ENCODE measurements around the gene MRPL58. TPM values are rescaled to one million over a fixed set of nuclear protein-coding genes. Genes with fewer than 3 reads are reported as not detected.
"Not testable (repeated sequence)": the region's sequence is repeated elsewhere in the genome, so short reads cannot be mapped to it uniquely, and the experiment has no call there.

Gene MRPL58
- total and polyA plus RNA-seq, 4 donors: 13.0 to 35.5 (median 25.8) TPM

DNA sequence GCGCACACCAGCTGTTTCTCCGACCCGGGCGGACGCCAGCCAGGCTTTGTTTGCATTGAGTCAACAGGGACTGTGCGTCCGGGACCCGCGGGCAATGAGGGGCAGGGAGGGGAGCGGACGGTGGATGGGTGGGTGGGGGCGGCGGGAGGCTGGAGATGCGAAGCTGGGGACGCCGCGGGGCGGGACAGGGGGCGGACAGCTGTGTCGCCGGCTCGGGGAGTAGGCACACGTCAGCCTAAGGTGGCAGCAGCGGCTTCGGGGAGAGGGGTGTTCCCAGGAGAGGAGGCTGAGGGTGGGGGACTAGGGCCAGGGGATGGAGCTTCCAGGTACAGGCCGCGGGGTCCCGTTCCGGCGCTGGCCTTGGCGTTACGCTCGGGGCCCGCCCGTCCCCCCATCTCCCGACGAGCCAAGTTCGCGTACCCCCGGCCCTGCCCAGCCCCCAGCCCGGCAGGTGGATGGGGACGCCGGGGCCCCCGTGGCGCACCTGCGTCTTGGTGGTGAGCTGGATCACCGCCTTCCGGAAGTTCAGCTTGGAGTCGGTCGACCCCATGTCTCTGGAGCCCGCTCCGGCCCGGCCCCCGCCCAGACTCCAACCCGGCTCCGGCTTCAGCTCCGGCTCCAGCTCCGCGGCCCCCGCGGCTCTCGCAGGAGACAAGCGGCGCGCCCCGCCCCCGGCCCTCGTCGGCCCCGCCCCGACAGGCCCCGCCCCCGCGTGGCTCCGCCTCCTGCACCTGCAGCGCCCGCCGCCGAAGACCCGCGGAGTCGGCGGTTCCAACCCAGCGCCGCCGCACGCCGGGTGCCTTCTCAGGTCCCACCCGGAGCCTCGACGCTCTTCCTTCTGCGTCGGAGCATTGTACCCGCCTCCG lies 40.1 kb upstream of the MRPL58 start, which contains the start of gene HID1:
HID1 (minus strand) TSS at position 653 of the 866 bp plus-strand sequence; CDS start at position 550, 103 bp downstream.
- Histone ChIP-seq H3K9me3 (ENCODE audit: control insufficient read depth, insufficient read depth, low read length) (no peaks in the 10 kb centered on the region), H3K27ac (ENCODE audit: low read depth, low read length) (no peak within 1 kb of the TSS), H3K27me3 (ENCODE audit: control insufficient read depth, insufficient read depth, low read length) (peaks cover 20% of the 10 kb centered on the region), H3K36me3 (ENCODE audit: control insufficient read depth, insufficient read depth, low read length) (no peaks in the 10 kb centered on the region), H3K4me3 (ENCODE audit: low read depth, low read length) (peak within 1 kb of the TSS; percentile 42), H3K4me1 (ENCODE audit: control insufficient read depth, insufficient read depth, low read length) (peaks cover 29% of the 10 kb centered on the region)
- under 1% methylated on average over 90 of the region's 95 CpGs for WGBS (ENCODE audit: insufficient coverage)
- peak in 3 of 6 donors; percentile 43 to 88 (median 80) for DNase-seq (ENCODE audit: low read depth in 4 of 6, low spot score in 6 of 6)

DNA sequence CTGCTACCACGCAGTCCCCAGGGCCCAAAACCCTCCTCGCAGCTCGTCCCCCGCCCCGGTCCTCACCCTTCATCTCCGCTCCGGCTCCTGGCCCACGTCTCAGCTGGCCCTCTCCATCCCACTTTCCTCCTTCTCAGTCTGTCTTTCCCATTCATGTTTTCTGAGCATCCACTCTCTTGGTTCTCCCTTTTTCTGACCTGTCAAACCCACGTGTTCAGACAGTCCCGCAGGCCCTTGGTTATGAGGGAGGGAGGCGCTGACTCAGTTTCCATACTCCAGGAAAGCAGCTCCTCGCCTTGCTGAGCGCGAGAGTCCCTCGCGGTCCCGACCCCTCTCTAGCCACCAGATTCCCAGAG lies 39.5 kb upstream of the MRPL58 start:
- Histone ChIP-seq H3K4me1 (ENCODE audit: control insufficient read depth, insufficient read depth, low read length) (peaks cover 29% of the 10 kb centered on the region), H3K27me3 (ENCODE audit: control insufficient read depth, insufficient read depth, low read length) (peaks cover 20% of the 10 kb centered on the region), H3K9me3 (ENCODE audit: control insufficient read depth, insufficient read depth, low read length) (no peaks in the 10 kb centered on the region), H3K27ac (ENCODE audit: low read depth, low read length) (no peak overlapping the region), H3K4me3 (ENCODE audit: low read depth, low read length) (peak overlapping the region; percentile 38), H3K36me3 (ENCODE audit: control insufficient read depth, insufficient read depth, low read length) (no peaks in the 10 kb centered on the region)
- no peak for DNase-seq (ENCODE audit: low read depth in 4 of 6, low spot score in 6 of 6)
- 4% methylated on average over 17 of the region's 17 CpGs for WGBS (ENCODE audit: insufficient coverage)

DNA sequence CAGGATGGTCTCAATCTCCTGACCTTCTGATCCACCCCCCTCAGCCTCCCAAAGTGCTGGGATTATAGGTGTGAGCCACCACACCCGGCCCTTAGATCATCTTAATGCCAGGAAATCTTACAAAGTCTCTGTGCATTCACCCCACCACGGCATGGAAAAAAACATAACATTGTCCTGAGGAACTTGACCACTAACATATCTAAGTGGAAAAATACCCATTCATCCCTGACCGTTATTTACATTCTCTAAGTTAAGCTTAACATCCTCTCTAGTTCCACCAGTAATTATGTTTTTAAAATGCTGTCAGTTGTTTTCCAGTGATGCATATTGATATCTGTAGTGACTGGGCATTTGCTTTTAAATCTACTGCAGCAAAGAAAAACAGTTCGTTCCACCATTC lies 36.5 kb upstream of the MRPL58 start:
- Histone ChIP-seq H3K4me1 (ENCODE audit: control insufficient read depth, insufficient read depth, low read length) (peaks cover 22% of the 10 kb centered on the region), H3K4me3 (ENCODE audit: low read depth, low read length) (no peak overlapping the region), H3K27ac (ENCODE audit: low read depth, low read length) (no peak overlapping the region), H3K36me3 (ENCODE audit: control insufficient read depth, insufficient read depth, low read length) (no peaks in the 10 kb centered on the region), H3K27me3 (ENCODE audit: control insufficient read depth, insufficient read depth, low read length) (peaks cover 20% of the 10 kb centered on the region), H3K9me3 (ENCODE audit: control insufficient read depth, insufficient read depth, low read length) (no peaks in the 10 kb centered on the region)
- DNase-seq (ENCODE audit: low read depth in 4 of 6, low spot score in 6 of 6): no peak
- WGBS (ENCODE audit: insufficient coverage): 60% methylated on average over 1 of the region's 4 CpGs

DNA sequence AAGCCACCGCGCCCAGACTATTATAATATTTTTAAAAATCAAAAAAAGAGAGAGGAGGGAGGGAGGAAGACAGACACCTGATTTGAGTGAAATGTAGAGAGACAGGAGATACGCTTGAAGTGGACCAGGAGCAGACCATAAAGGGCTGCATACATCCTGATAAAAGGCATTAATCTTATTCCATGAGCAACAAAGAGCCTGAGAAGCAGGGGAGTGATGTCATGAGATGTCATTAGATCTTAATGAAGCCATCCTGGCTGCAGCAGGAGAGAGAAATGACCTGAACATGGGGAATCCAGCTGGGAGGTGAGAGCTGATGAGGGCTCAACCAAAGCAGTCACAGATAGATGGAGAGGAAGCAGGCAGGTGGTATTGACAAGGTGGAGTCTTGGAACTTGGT lies 34.7 kb upstream of the MRPL58 start:
- DNase-seq (ENCODE audit: low read depth in 4 of 6, low spot score in 6 of 6): no peak
- peaks cover 13% of the 10 kb centered on the region for H3K27me3 ChIP-seq (ENCODE audit: control insufficient read depth, insufficient read depth, low read length)
- WGBS (ENCODE audit: insufficient coverage): no CpG with 5 or more reads among the region's 3 CpGs

DNA sequence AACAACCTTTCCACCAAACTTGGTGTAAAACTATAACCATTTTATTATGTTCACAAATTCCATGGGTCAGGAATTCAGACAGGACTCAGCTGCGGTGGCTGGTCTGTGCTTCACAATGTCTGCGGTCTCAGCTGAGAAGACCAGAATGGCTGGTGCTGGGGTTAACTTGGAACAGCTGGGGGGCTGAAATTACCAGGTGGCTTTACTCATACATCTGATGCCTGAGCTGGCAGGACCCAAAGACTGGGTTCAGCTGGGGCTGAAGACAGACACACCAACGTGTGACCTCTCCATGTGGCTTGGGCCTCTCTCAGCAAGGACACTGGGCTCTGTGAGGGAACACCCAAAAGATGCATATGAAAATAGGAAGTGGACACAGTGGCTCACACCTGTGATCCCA lies 34.2 kb upstream of the MRPL58 start:
- no peak for DNase-seq (ENCODE audit: low read depth in 4 of 6, low spot score in 6 of 6)
- H3K4me1 ChIP-seq (ENCODE audit: control insufficient read depth, insufficient read depth, low read length): peaks cover 20% of the 10 kb centered on the region
- no peak overlapping the region for H3K4me3 ChIP-seq (ENCODE audit: low read depth, low read length)
- H3K27me3 ChIP-seq (ENCODE audit: control insufficient read depth, insufficient read depth, low read length): peaks cover 8% of the 10 kb centered on the region
- H3K27ac ChIP-seq (ENCODE audit: low read depth, low read length): no peak overlapping the region
- 70% methylated on average over 3 of the region's 3 CpGs for WGBS (ENCODE audit: insufficient coverage)
- no peaks in the 10 kb centered on the region for H3K36me3 ChIP-seq (ENCODE audit: control insufficient read depth, insufficient read depth, low read length)
- H3K9me3 ChIP-seq (ENCODE audit: control insufficient read depth, insufficient read depth, low read length): no peaks in the 10 kb centered on the region

More for the DNA sequence above, 34.7 kb upstream of the MRPL58 start:
- H3K4me3 ChIP-seq (ENCODE audit: low read depth, low read length): no peak overlapping the region
- no peak overlapping the region for H3K27ac ChIP-seq (ENCODE audit: low read depth, low read length)
- H3K9me3 ChIP-seq (ENCODE audit: control insufficient read depth, insufficient read depth, low read length): no peaks in the 10 kb centered on the region
- H3K4me1 ChIP-seq (ENCODE audit: control insufficient read depth, insufficient read depth, low read length): peaks cover 20% of the 10 kb centered on the region
- H3K36me3 ChIP-seq (ENCODE audit: control insufficient read depth, insufficient read depth, low read length): no peaks in the 10 kb centered on the region

DNA sequence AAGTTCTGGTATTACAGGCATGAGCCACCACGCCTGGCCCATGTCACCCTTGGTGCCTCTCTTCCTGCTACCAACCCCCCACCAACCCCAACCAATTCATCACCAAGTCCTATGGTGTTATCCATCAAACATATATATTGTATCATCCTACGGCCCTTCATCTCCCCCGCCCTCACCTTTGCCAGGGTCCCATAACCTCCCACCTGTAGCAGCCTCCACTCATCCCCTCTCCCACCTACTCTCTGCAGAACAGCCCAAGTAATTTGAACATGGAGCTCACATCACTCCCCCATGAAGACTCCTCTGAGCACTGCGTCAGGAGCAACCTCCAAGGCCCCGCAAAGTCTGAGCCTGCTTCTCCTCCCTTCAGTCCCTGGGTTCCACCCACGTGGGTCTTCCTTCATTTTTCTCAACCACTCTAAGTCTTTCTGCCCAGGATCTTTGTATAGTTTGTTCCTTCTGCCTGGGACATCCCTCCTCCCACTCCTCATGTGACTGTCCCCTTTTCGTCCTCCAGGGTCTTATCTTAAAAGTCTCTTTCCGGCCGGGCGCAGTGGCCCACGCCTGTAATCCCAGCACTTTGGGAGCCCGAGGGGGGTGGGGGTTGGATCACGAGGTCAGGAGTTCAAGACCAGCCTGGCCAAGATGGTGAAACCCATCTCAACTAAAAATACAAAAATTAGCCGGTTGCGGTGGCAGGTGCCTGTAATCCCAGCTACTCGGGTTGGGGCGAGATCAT lies 32.9 kb upstream of the MRPL58 start:
- peaks cover 5% of the 10 kb centered on the region for H3K27me3 ChIP-seq (ENCODE audit: control insufficient read depth, insufficient read depth, low read length)
- H3K27ac ChIP-seq (ENCODE audit: low read depth, low read length): no peak overlapping the region
- no peak for DNase-seq (ENCODE audit: low read depth in 4 of 6, low spot score in 6 of 6)
- H3K9me3 ChIP-seq (ENCODE audit: control insufficient read depth, insufficient read depth, low read length): no peaks in the 10 kb centered on the region
- WGBS (ENCODE audit: insufficient coverage): 81% methylated on average over 8 of the region's 17 CpGs
- H3K4me1 ChIP-seq (ENCODE audit: control insufficient read depth, insufficient read depth, low read length): peaks cover 19% of the 10 kb centered on the region
- H3K36me3 ChIP-seq (ENCODE audit: control insufficient read depth, insufficient read depth, low read length): no peaks in the 10 kb centered on the region
- H3K4me3 ChIP-seq (ENCODE audit: low read depth, low read length): no peak overlapping the region

DNA sequence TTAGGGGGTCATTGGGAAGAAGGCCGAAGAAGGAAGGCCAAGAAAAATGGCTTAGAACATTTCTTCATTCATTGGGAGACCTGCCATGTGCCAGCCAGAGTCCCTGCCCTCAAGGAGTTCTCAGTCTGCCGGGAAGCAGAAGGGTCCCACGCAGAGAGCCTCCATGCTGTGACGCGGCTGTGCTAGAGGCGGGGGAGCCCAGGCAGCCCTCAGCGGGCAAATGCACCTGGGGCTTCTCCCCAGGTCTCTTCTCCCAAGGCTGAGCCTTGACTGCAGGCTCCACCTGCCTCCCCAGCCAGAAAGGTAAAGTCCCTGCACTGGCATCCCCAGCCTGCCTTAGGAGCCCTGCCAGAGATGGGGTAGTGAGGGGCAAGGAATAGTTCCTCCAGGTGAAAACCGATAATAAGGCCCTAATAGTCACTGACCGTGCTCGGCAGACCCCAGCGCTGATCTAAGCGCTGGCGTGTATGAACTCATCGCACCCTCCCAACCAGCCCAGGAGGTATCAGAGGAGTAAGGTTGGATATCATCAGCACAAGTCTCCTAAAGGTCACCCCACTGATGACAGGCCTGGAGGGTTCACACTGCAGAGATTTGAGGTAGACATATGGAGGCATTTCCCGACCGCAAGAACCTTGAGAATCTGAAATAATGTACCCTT lies 31.0 kb upstream of the MRPL58 start:
- no peak for DNase-seq (ENCODE audit: low read depth in 4 of 6, low spot score in 6 of 6)
- Histone ChIP-seq H3K9me3 (ENCODE audit: control insufficient read depth, insufficient read depth, low read length) (no peaks in the 10 kb centered on the region), H3K27ac (ENCODE audit: low read depth, low read length) (peak overlapping the region; percentile 86), H3K4me1 (ENCODE audit: control insufficient read depth, insufficient read depth, low read length) (peaks cover 19% of the 10 kb centered on the region), H3K36me3 (ENCODE audit: control insufficient read depth, insufficient read depth, low read length) (no peaks in the 10 kb centered on the region), H3K4me3 (ENCODE audit: low read depth, low read length) (peak overlapping the region; percentile 73), H3K27me3 (ENCODE audit: control insufficient read depth, insufficient read depth, low read length) (no peaks in the 10 kb centered on the region)
- WGBS (ENCODE audit: insufficient coverage): 48% methylated on average over 12 of the region's 16 CpGs

DNA sequence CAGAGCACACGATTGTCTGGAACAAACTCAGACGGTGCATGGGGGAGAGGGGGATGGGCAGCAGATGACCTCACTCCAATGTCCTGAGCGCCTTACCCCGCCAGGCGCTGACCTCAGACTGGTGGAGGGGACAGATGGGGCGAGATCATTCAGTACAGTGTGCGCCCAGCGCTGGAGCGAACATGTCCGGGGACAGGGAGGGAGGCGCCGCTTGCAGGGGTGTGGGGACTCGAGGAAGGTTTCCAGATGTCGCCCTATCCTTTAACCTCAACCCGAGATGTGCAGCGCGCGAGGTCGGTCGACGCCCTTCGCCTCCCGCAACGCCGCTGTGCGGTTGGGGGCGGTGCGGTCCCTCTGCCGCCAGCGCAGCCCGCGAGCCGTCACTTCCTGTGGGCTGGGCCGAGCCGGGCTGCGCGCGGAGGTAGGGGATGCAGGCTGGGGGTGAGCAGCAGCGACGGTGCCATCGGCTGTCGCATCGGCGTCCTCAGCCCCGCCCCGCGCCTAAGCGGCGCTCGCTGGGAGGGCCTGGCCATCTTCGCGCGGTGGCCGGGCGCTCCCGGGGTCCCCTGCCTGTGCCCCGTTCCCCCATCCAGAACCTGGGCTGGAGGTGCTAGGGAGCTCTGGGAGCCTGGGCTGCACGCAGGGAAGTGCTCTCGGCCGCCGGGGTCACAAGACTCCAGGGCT lies 30.3 kb upstream of the MRPL58 start:
- H3K27me3 ChIP-seq (ENCODE audit: control insufficient read depth, insufficient read depth, low read length): no peaks in the 10 kb centered on the region
- H3K36me3 ChIP-seq (ENCODE audit: control insufficient read depth, insufficient read depth, low read length): no peaks in the 10 kb centered on the region
- DNase-seq (ENCODE audit: low read depth in 4 of 6, low spot score in 6 of 6): peak in 3 of 6 donors; percentile 69 to 96 (median 93)
- peak overlapping the region; percentile 86 for H3K27ac ChIP-seq (ENCODE audit: low read depth, low read length)
- peak overlapping the region; percentile 73 for H3K4me3 ChIP-seq (ENCODE audit: low read depth, low read length)
- peaks cover 22% of the 10 kb centered on the region for H3K4me1 ChIP-seq (ENCODE audit: control insufficient read depth, insufficient read depth, low read length)
- under 1% methylated on average over 61 of the region's 61 CpGs for WGBS (ENCODE audit: insufficient coverage)
- no peaks in the 10 kb centered on the region for H3K9me3 ChIP-seq (ENCODE audit: control insufficient read depth, insufficient read depth, low read length)

DNA sequence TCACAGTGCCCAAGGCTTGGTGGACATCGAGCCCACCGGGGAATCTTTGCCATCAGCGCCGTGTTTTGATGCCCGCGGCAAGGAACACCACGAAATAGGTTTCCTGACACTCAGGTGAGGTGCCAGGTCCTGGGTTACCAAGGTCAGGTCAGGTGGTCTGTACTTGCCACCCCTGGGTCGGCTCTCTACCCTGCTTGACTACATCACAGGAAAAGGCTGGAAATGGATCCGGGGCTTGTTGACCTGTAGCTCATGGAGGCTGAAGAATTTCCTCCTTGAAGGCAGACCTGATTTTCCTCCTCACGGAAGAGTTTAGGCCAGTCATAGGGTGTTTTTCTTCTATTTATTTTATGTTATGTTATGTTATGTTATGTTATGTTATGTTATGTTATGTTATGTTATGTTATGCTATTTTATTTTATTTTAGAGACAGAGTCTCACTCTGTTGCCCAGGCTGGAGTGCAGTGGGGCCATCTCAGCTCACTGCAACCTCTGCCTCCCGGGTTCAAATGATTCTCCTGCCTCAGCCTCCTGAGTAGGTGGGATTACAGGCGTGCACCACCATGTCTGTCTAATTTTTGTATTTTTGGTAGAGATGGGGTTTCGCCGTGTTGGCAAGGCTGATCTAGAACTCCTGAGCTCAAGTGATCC lies 29.7 kb upstream of the MRPL58 start:
- WGBS (ENCODE audit: insufficient coverage): 17% methylated on average over 11 of the region's 14 CpGs
- Histone ChIP-seq H3K4me3 (ENCODE audit: low read depth, low read length) (peak overlapping the region; percentile 73), H3K27ac (ENCODE audit: low read depth, low read length) (peak overlapping the region; percentile 84), H3K4me1 (ENCODE audit: control insufficient read depth, insufficient read depth, low read length) (peaks cover 24% of the 10 kb centered on the region)
- not testable (repeated sequence) for H3K9me3 ChIP-seq (ENCODE audit: control insufficient read depth, insufficient read depth, low read length); H3K36me3 ChIP-seq (ENCODE audit: control insufficient read depth, insufficient read depth, low read length); H3K27me3 ChIP-seq (ENCODE audit: control insufficient read depth, insufficient read depth, low read length)
- peak in 2 of 6 donors; percentile 17 to 72 for DNase-seq (ENCODE audit: low read depth in 4 of 6, low spot score in 6 of 6)

Measured in spinal cord (tissue), 10 donors.